Neural crest cell (in vitro differentiated cells): ENCODE data around the gene TAPT1. TPM values are rescaled to one million over a fixed set of nuclear protein-coding genes. Genes with fewer than 3 reads are reported as not detected.
A peak's percentile ranks its signal among the peaks of the same experiment; 100 is the strongest.

Source experiments
- DNase-seq: peaks from one replicate; pipeline ENCODE4 v3.0.0; 2021; ENCODE audit warnings: low read depth, mixed read lengths, low spot score
- H3K27ac Mint-ChIP-seq: one replicate; pipeline ENCODE4 v1.8.0; 2021; ENCODE audit warnings: mild to moderate bottlenecking, mixed read lengths; ENCODE audit not compliant: unreplicated experiment
- H3K27me3 Mint-ChIP-seq: 2 replicates; pipeline ENCODE4 v1.8.0; 2021; ENCODE audit warnings: low read depth, mild to moderate bottlenecking, mixed read lengths
- H3K36me3 Mint-ChIP-seq: 2 replicates; pipeline ENCODE4 v1.8.0; 2021; ENCODE audit warnings: low read depth, mild to moderate bottlenecking, mixed read lengths
- H3K4me1 Mint-ChIP-seq: 2 replicates; pipeline ENCODE4 v1.8.0; 2021; ENCODE audit warnings: mixed read lengths
- H3K4me3 Mint-ChIP-seq: one replicate; pipeline ENCODE4 v1.8.0; 2021; ENCODE audit warnings: mild to moderate bottlenecking, mixed read lengths
- H3K9me3 Mint-ChIP-seq: 2 replicates; pipeline ENCODE4 v1.8.0; 2021; ENCODE audit warnings: mixed read lengths
- total RNA-seq: library from RNA; stranded (reverse); gene quantifications from 2 replicates; pipeline ENCODE4 v1.2.1, GENCODE V29; 2021
- TF ChIP-seq, protein P1 (sequence below): fragments of 200-600 bp; sonication (generic); conservative IDR thresholded peaks from 2 replicates; pipeline ENCODE4 v1.5.0; 2021; ENCODE audit warnings: antibody characterized with exemption, mild to moderate bottlenecking

The TAPT1 gene
- total RNA-seq, 1 donor from 2014 or later: 18.1 TPM

- Mint-ChIP-seq H3K27me3 (no peaks in the 10 kb centered on the region), H3K36me3 (peaks cover 10% of the 10 kb centered on the region), H3K9me3 (peaks cover 4% of the 10 kb centered on the region), H3K4me1 (no peaks in the 10 kb centered on the region), H3K4me3 (no peak overlapping the region), H3K27ac (no peak overlapping the region)
- TF ChIP-seq, protein P1, sequence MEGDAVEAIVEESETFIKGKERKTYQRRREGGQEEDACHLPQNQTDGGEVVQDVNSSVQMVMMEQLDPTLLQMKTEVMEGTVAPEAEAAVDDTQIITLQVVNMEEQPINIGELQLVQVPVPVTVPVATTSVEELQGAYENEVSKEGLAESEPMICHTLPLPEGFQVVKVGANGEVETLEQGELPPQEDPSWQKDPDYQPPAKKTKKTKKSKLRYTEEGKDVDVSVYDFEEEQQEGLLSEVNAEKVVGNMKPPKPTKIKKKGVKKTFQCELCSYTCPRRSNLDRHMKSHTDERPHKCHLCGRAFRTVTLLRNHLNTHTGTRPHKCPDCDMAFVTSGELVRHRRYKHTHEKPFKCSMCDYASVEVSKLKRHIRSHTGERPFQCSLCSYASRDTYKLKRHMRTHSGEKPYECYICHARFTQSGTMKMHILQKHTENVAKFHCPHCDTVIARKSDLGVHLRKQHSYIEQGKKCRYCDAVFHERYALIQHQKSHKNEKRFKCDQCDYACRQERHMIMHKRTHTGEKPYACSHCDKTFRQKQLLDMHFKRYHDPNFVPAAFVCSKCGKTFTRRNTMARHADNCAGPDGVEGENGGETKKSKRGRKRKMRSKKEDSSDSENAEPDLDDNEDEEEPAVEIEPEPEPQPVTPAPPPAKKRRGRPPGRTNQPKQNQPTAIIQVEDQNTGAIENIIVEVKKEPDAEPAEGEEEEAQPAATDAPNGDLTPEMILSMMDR: no peak
- DNase-seq: no peak
Observed at GRCh38 chr4:16268290-16268689, 42.0 kb upstream of the TAPT1 start.

- Mint-ChIP-seq H3K27me3 (no peaks in the 10 kb centered on the region), H3K27ac (no peak overlapping the region), H3K36me3 (peaks cover 8% of the 10 kb centered on the region), H3K4me1 (no peaks in the 10 kb centered on the region), H3K4me3 (no peak overlapping the region), H3K9me3 (peaks cover 3% of the 10 kb centered on the region)
- TF ChIP-seq, protein P1: no peak
- DNase-seq: no peak
Observed at GRCh38 chr4:16267639-16268038, 41.4 kb upstream of the TAPT1 start.

DNA sequence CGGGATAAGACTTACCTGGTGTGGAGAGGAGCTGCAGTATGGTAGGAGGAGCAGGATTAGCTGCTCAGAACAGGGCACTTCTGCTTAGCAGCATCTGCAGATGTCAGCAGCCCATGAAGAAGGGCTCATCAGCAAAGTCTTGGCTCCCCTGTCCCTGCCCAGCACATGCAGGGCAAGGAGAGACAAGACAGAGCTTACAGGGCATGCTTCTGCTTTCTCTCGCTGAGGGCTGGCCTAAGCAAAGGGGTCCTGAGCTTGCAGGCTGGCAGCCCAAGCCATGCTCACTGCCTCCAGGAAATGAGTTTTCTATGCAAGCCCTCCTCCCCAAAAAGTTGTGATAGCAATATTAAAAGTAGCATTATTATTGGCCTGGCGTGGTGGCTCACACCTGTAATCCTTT, 39.5 kb upstream of the TAPT1 start:
- no peaks in the 10 kb centered on the region for H3K9me3 Mint-ChIP-seq
- peaks cover 2% of the 10 kb centered on the region for H3K36me3 Mint-ChIP-seq
- H3K27ac Mint-ChIP-seq: peak overlapping the region; percentile 10
- no peak for DNase-seq
- H3K27me3 Mint-ChIP-seq: no peaks in the 10 kb centered on the region
- TF ChIP-seq, protein P1: no peak
- no peaks in the 10 kb centered on the region for H3K4me1 Mint-ChIP-seq
- no peak overlapping the region for H3K4me3 Mint-ChIP-seq

- Mint-ChIP-seq H3K9me3 (no peaks in the 10 kb centered on the region), H3K4me1 (no peaks in the 10 kb centered on the region), H3K36me3 (no peaks in the 10 kb centered on the region), H3K27ac (no peak overlapping the region), H3K27me3 (no peaks in the 10 kb centered on the region), H3K4me3 (no peak overlapping the region)
- TF ChIP-seq, protein P1: peak; percentile 68
- no peak for DNase-seq
Observed at GRCh38 chr4:16264798-16265197, 38.5 kb upstream of the TAPT1 start.

GRCh38 chr4:16263056-16263455, 36.8 kb upstream of the TAPT1 start:
- H3K36me3 Mint-ChIP-seq: no peaks in the 10 kb centered on the region
- H3K27me3 Mint-ChIP-seq: no peaks in the 10 kb centered on the region
- TF ChIP-seq, protein P1: no peak
- H3K4me1 Mint-ChIP-seq: no peaks in the 10 kb centered on the region
- H3K4me3 Mint-ChIP-seq: no peak overlapping the region
- H3K9me3 Mint-ChIP-seq: no peaks in the 10 kb centered on the region
- H3K27ac Mint-ChIP-seq: no peak overlapping the region
- no peak for DNase-seq

GRCh38 chr4:16262188-16262587, 35.9 kb upstream of the TAPT1 start:
- H3K4me1 Mint-ChIP-seq: peaks cover 6% of the 10 kb centered on the region
- H3K36me3 Mint-ChIP-seq: peaks cover 7% of the 10 kb centered on the region
- no peaks in the 10 kb centered on the region for H3K9me3 Mint-ChIP-seq
- DNase-seq: no peak
- no peak overlapping the region for H3K4me3 Mint-ChIP-seq
- no peak overlapping the region for H3K27ac Mint-ChIP-seq
- TF ChIP-seq, protein P1: no peak
- no peaks in the 10 kb centered on the region for H3K27me3 Mint-ChIP-seq
